HG03354 (cell line): Measurements from ENCODE around the gene NKX2-2.
"Not testable (repeated sequence)": the region's sequence is repeated elsewhere in the genome, so short reads cannot be mapped to it uniquely, and the experiment has no call there.

Experiments used
- ATAC-seq: cut with Tn5 transposase; IDR thresholded peaks from one replicate; pipeline ENCODE4 v1.9.1; 2021; ENCODE audit warnings: mild to moderate bottlenecking; ENCODE audit not compliant: unreplicated experiment, poor library complexity, severe bottlenecking

The NKX2-2 gene

GRCh38 chr20:21510414-21511384 lies 3.2 kb downstream of the NKX2-2 start:
- no peak for ATAC-seq

- no peak for ATAC-seq
Measured at GRCh38 chr20:21509597-21510371, 4.1 kb downstream of the NKX2-2 start.

- no peak for ATAC-seq
Measured at GRCh38 chr20:21509079-21509596, 4.7 kb downstream of the NKX2-2 start.

GRCh38 chr20:21508230-21509078 lies 5.4 kb downstream of the NKX2-2 start:
- ATAC-seq = no peak

GRCh38 chr20:21507400-21508229 lies 6.2 kb downstream of the NKX2-2 start:
- no peak for ATAC-seq

GRCh38 chr20:21505810-21506530 lies 7.9 kb downstream of the NKX2-2 start:
- peak; percentile 51 for ATAC-seq

- peak; percentile 45 for ATAC-seq
Measured at GRCh38 chr20:21505161-21505809, 8.6 kb downstream of the NKX2-2 start.

GRCh38 chr20:21504323-21504722 lies 9.5 kb downstream of the NKX2-2 start:
- ATAC-seq = no peak

- ATAC-seq = peak; percentile 82
Measured at GRCh38 chr20:21503345-21503744, 10.5 kb downstream of the NKX2-2 start.

GRCh38 chr20:21501184-21501583 lies 12.7 kb downstream of the NKX2-2 start:
- no peak for ATAC-seq

- ATAC-seq = no peak
Measured at GRCh38 chr20:21500599-21500998, 13.3 kb downstream of the NKX2-2 start.

GRCh38 chr20:21499641-21500040 lies 14.2 kb downstream of the NKX2-2 start:
- no peak for ATAC-seq

GRCh38 chr20:21498635-21499034 lies 15.2 kb downstream of the NKX2-2 start:
- no peak for ATAC-seq

- no peak for ATAC-seq
Measured at GRCh38 chr20:21498195-21498594, 15.7 kb downstream of the NKX2-2 start.

GRCh38 chr20:21496452-21496851 lies 17.4 kb downstream of the NKX2-2 start:
- ATAC-seq = no peak

GRCh38 chr20:21493049-21493448 lies 20.8 kb downstream of the NKX2-2 start:
- no peak for ATAC-seq

- no peak for ATAC-seq
Measured at GRCh38 chr20:21490105-21490504, 23.8 kb downstream of the NKX2-2 start.

GRCh38 chr20:21480144-21480543 lies 33.7 kb downstream of the NKX2-2 start:
- ATAC-seq = not testable (repeated sequence)
